Memory B cell (primary cell): ENCODE measurements around the gene CTU2.

Experiments used
- ATAC-seq: fragments of 150-1000 bp; cut with Tn5 transposase; 2 replicates; pipeline ENCODE4 v1.10.0; 2021; ENCODE audit warnings: low read depth, mild to moderate bottlenecking, moderate library complexity
- DNase-seq, 2 donors: peaks; one replicate each; pipeline ENCODE4 v3.0.0; 2022; ENCODE audit warnings: low spot score in 2 of 2
- H3K27ac Mint-ChIP-seq: one replicate; pipeline ENCODE4 v1.8.0; 2022; ENCODE audit warnings: mild to moderate bottlenecking, moderate library complexity, mixed read lengths
- H3K27me3 Mint-ChIP-seq: one replicate; pipeline ENCODE4 v1.8.0; 2022; ENCODE audit warnings: mixed read lengths
- H3K36me3 Mint-ChIP-seq: one replicate; pipeline ENCODE4 v1.8.0; 2022; ENCODE audit warnings: mild to moderate bottlenecking, mixed read lengths
- H3K4me1 Mint-ChIP-seq: one replicate; pipeline ENCODE4 v1.8.0; 2022; ENCODE audit warnings: mixed read lengths
- H3K4me3 Mint-ChIP-seq: one replicate; pipeline ENCODE4 v1.8.0; 2022; ENCODE audit warnings: mild to moderate bottlenecking, moderate library complexity, mixed read lengths
- H3K9me3 Mint-ChIP-seq: one replicate; pipeline ENCODE4 v1.8.0; 2022; ENCODE audit warnings: mixed read lengths

Gene CTU2

DNA sequence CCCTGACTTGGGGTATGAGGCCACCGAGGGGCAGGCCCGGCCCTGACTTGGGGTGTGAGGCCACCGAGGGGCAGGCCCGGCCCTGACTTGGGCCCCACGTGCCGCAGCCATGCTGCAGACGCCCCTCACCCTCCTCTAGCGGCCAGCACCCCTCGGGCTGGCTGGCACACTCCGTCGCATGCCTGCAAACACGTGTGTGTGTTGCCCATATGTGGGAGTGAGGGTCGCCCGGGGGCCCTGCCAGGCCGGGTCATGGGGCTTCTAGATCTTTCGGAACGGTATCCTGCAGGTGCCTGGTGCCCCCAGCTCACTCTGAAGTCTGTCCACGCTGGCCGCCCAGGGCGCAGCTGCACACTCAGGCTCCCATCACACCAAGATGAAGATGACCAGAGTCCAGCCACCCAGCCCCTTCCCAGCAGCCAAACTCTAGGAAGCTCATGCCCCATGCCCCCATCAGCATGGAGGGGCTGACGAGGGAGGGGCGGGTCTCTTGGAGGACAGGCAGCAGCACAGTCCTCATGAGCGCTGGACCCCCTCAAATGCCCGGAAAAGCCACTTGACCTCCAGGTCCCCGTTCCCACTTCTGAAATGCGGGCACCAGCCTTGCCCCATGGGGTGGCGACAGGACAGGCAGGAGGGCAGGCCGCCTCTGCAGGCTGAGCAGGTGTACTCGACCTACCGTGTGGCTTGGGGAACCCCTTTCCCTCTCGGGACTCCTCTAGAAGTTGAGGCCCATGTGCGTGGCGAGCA lies 33.8 kb downstream of the CTU2 start:
- H3K36me3 Mint-ChIP-seq, result peaks cover 2% of the 10 kb centered on the region
- no peak overlapping the region for H3K4me3 Mint-ChIP-seq
- ATAC-seq, result no peak
- no peak overlapping the region for H3K27ac Mint-ChIP-seq
- no peak for DNase-seq
- H3K4me1 Mint-ChIP-seq, result peaks cover 14% of the 10 kb centered on the region
- H3K27me3 Mint-ChIP-seq, result no peaks in the 10 kb centered on the region
- H3K9me3 Mint-ChIP-seq, result no peaks in the 10 kb centered on the region

DNA sequence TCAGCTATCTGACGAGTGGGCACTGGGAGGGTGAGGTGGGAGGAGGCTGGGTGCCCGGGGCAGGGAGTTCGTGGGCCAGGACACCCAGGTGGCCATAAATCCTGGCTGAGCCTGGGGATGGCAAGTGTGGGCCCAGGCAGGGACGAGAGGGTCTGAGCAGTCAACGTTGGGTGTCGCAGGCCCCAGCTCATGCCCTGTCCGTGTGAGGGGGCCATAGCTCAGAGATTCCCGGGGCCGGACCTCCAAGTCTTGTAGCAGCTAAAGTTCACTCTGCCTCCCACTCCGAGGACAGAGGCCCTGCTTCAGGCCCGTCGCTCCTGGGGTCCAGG lies 34.4 kb downstream of the CTU2 start:
- no peak overlapping the region for H3K27ac Mint-ChIP-seq

DNA sequence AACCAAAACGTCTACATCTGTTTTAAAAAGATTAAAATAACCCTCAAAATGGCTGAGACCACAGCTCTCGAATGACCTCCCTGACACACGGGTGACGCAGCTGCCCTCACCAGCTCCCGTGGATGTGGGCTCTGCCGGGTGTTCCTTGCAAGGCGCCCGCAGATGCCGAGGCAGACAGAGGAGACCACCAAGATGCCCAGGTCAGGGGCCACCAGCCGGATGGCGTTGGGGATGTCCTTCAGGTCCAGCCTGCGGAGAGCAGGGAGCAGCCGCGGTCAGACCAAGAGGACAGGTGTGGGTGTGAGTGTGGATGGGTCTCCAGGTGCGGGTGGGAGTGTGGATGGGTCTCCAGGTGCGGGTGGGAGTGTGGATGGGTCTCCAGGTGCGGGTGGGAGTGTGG lies 35.1 kb downstream of the CTU2 start:
- H3K27ac Mint-ChIP-seq, result no peak overlapping the region
- no peaks in the 10 kb centered on the region for H3K27me3 Mint-ChIP-seq
- H3K9me3 Mint-ChIP-seq, result no peaks in the 10 kb centered on the region
- H3K4me3 Mint-ChIP-seq, result no peak overlapping the region
- peaks cover 21% of the 10 kb centered on the region for H3K4me1 Mint-ChIP-seq
- peaks cover 2% of the 10 kb centered on the region for H3K36me3 Mint-ChIP-seq
- no peak for DNase-seq
- ATAC-seq, result no peak

More for the DNA sequence above, 34.4 kb downstream of the CTU2 start:
- Mint-ChIP-seq H3K27me3 (no peaks in the 10 kb centered on the region), H3K4me3 (no peak overlapping the region), H3K4me1 (peaks cover 16% of the 10 kb centered on the region), H3K36me3 (peaks cover 2% of the 10 kb centered on the region), H3K9me3 (no peaks in the 10 kb centered on the region)
- DNase-seq (no peak), ATAC-seq (no peak)

DNA sequence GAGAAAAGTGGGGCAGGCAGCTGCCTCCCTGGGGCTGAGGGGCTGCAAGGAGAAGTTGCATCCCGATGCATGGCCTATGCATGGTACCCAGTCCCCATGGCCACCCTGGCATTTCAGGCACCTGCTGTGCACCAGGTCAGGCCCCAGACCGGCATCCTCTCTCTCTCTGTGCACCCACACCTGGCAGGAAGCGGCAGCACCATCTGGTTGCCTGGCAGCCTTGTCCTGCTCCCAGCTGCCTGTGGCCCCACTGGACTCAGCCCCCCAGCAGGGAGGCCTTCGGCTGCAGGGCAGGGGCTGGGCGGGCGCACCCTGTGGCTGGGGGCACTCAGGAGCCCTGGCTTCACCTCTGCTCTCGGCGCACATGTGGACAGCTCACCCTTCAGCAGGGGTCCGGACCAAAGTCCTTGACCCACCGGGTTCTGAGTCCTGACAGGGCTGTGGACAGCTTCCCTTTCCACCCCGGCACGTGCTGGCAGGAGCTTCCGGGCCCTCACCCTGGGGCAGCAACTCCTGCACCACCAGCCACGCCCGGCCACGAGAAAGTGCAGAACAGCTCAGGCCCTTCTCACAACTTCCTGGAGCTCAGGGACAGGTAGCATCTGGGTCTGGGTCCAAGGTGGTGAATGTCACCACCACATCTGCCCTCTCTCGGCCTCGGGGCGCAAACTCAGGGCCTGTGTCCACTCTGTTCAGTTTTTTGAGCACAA lies 36.7 kb downstream of the CTU2 start:
- Mint-ChIP-seq H3K27ac (no peak overlapping the region), H3K4me1 (peaks cover 31% of the 10 kb centered on the region), H3K9me3 (no peaks in the 10 kb centered on the region), H3K36me3 (peaks cover 2% of the 10 kb centered on the region), H3K27me3 (no peaks in the 10 kb centered on the region), H3K4me3 (no peak overlapping the region)
- DNase-seq, result no peak
- ATAC-seq, result no peak

DNA sequence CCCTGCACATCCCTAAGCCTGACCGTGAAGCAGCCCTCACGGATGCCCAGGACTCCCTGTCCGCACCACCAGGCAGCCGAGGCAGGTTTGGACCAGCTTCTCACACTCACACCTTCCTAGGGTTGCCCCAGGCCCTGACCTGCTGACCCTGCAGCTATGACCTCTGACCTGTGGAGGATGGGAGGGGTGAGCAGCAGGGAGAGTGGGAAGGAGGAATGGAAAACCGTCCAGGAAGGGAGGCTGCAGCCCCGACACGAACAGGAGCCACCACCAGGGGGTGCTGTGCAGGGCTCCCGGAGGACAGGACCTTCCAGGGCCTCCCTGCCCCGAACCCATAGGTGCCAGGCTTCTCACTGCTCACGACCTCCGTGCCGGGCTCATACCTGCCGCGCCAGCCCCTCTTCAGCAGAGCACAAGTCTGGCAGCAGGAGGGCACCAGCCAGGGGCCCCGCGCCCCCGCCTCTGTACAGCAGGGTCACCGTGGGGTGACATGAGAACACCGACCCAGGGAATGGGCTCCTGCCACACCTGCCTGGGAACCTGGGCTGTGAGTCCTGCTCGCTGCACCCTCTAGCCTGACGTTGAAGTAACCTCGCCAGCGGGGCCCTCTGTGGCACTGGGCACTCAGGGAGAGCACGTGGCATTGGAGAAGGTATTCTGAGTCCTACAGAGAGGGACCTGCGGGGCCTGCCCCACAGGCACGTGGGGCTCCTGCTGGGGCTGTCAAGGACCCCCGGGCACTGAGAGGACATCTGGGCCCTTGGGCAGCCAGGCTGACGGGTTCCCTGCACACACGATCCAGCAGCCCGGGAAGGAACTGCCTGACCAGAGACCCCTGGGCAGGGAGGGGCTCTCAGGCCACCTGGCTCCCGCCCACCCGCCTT lies 37.6 kb downstream of the CTU2 start:
- H3K27ac Mint-ChIP-seq, result no peak overlapping the region

DNA sequence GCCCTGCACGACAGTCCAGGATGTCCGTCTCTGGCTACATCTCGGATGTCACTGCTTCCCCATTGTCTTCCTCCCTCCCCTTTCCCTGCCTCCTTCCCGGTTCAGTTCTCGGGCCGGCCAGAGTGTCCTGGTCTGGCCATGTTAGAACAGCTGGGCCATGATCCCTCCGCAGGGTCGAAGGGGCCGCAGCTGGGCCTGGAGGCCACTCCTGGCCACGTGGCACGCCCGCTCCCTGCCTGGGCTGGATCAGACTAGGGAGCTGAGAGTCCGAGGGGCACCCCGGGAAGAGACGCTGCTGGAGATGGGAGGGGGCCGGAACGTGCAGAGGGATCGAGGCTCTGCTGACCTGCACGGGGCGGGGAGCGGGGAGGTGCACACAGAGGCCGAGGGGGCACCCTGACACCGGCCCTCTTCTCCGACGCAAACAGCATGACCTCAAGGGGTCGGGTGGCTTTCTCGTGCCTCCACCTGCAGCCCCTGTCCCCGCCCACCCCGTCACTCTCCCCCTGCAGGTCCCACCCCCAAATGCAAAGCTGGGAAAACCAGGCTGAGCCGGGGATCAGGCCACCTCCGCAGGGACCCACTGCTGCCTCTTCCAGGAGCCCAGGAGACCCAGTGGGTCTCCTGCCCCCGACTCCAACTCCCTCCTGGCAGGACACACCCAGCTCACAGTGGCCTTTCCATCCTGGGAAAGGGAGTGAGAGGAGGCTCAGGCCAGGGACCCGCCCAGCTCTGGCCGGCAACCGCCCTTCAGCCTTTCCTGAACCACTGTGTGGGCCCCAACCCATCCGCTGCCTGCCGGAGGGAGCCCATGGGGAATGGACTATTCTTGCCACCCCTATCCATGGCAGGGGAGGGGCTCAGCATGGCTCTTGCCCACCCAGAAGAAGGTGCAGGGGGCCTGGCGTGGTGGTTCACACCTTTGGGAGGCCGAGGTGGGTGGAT lies 38.5 kb downstream of the CTU2 start:
- Mint-ChIP-seq H3K9me3 (no peaks in the 10 kb centered on the region), H3K36me3 (peaks cover 2% of the 10 kb centered on the region), H3K27ac (peak overlapping the region; percentile 85), H3K27me3 (no peaks in the 10 kb centered on the region), H3K4me3 (peak overlapping the region; percentile 61), H3K4me1 (peaks cover 29% of the 10 kb centered on the region)
- DNase-seq (no peak), ATAC-seq (no peak)

More for the DNA sequence above, 37.6 kb downstream of the CTU2 start:
- H3K4me1 Mint-ChIP-seq, result peaks cover 29% of the 10 kb centered on the region
- no peaks in the 10 kb centered on the region for H3K9me3 Mint-ChIP-seq
- peak overlapping the region; percentile 5 for H3K4me3 Mint-ChIP-seq
- H3K36me3 Mint-ChIP-seq, result peaks cover 2% of the 10 kb centered on the region
- H3K27me3 Mint-ChIP-seq, result no peaks in the 10 kb centered on the region
- no peak for ATAC-seq
- peak; percentile 61 to 72 for DNase-seq

DNA sequence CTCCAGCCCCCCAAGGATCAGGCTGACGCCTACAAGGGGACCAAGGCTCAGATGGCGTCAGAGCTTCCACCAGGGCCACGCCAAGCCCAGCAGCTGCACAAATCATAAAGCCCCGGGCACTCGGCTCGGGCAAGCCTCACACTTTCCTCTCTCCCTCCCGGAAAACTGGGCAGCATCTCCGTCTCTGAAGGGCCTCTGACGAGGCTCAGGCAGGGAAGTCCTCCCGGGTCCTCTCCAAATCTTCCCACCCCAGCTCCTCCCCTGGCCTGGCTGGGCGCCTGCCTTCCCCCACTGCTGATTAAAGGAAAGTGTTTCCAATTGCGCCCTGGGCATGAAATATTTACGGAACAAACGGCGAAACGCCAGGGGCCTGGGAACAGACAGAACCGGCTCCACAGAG lies 40.2 kb downstream of the CTU2 start:
- Mint-ChIP-seq H3K9me3 (no peaks in the 10 kb centered on the region), H3K4me1 (peaks cover 29% of the 10 kb centered on the region), H3K27me3 (no peaks in the 10 kb centered on the region), H3K27ac (peak overlapping the region; percentile 85), H3K36me3 (no peaks in the 10 kb centered on the region), H3K4me3 (peak overlapping the region; percentile 60)
- no peak for ATAC-seq
- DNase-seq, result no peak

DNA sequence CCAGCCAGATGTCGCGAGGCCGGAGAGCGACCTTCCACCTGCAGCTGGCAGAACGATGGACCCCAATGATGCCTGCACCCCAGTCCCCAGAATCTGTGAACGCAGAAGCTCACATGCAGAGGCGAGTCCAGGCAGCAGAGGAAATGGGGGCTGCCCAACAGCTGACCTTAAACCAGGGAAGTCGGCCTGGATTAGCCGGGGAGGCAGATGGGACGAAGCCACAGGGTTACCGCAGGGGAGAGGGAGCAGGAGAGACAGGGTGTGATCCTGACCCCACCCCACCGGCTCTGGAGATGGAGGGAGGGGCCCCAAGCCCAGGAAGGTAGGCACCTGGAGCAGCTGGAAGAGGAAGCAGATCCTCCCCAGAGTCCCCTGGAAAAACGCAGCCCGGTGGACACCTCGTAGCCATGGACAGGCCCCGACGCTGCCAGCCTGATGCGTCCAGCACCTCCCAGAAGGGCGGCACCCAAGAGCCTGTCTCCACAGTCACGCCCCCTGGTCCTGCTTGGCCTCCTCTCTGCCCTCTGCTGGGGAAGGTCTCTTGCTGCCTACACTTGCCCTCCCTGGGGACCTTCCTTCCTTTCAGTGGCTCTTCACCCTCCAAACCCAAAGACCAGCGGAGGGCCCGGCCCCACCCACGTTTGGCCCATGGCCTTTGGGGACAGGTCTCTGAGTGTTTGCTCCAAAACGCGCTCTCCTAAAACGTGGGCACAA lies 41.4 kb downstream of the CTU2 start:
- ATAC-seq (peak; percentile 33), DNase-seq (no peak)
- no peaks in the 10 kb centered on the region for H3K9me3 Mint-ChIP-seq
- no peaks in the 10 kb centered on the region for H3K27me3 Mint-ChIP-seq
- H3K4me3 Mint-ChIP-seq, result no peak overlapping the region
- H3K36me3 Mint-ChIP-seq, result no peaks in the 10 kb centered on the region
- H3K4me1 Mint-ChIP-seq, result peaks cover 32% of the 10 kb centered on the region
- H3K27ac Mint-ChIP-seq, result peak overlapping the region; percentile 53

DNA sequence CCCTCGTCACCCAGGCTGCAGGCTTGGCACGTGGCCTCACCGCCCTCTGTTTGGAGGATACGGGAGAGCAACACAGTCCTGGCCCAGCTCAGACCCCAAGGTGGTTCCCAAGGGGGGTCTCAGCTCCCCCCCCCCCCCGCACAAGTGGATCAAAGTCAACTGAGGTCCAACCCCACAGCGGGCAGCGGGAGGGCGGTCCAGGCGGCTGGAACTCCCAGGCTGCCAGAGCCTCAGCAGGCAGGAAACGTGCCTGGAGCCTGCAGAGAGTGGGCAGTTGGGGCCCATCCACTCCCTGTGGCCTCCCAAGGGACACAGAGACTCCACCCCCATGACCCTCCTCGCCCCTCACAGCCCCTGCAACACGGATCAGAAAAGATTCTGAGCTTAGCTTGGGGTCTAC lies 42.1 kb downstream of the CTU2 start:
- no peak overlapping the region for H3K4me3 Mint-ChIP-seq
- no peaks in the 10 kb centered on the region for H3K36me3 Mint-ChIP-seq
- peaks cover 32% of the 10 kb centered on the region for H3K4me1 Mint-ChIP-seq
- ATAC-seq (no peak), DNase-seq (no peak)
- H3K9me3 Mint-ChIP-seq, result no peaks in the 10 kb centered on the region
- H3K27me3 Mint-ChIP-seq, result no peaks in the 10 kb centered on the region
- H3K27ac Mint-ChIP-seq, result peak overlapping the region; percentile 53

DNA sequence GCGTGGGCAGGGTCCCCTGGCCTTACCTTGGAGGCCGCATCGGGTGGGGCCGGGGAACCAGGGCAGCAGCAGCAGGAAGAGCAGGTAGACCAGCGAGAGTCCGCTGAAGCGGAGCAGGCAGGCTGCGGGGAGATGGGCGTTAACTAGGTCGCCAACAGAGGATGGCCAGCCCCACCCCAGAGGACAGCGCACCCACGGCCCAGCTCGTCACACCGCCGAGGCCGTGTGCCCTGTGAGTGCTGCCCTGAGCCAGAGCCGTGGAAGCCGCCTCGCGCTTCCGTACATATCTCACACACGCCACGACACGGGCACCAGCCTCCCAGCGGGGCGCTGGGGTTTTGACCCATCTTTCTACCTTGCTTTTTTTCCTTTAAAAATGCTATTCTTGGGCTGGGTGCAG lies 43.1 kb downstream of the CTU2 start:
- H3K36me3 Mint-ChIP-seq, result no peaks in the 10 kb centered on the region
- H3K4me3 Mint-ChIP-seq, result no peak overlapping the region
- DNase-seq, result no peak
- H3K9me3 Mint-ChIP-seq, result no peaks in the 10 kb centered on the region
- no peak for ATAC-seq
- no peak overlapping the region for H3K27ac Mint-ChIP-seq
- H3K4me1 Mint-ChIP-seq, result peaks cover 28% of the 10 kb centered on the region
- H3K27me3 Mint-ChIP-seq, result no peaks in the 10 kb centered on the region

DNA sequence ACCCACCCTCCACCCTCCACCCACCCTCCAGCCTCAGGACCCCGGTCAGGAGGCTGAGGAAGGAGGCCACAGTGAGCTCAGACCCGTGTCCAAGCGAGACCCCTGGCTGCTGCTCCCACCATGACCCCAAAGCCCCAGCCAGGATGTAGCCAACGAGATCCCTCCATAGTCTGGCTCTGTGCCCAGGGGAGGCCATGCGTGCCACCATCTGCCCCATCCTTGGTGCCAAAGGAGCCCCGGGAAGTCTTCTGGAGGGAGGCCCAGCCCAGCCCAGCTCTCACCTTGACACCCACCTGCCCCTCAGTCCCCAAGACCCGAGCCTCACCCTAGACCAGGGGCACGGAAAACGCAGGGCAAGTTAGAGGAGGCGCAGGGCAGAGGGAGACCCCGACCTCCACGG lies 44.6 kb downstream of the CTU2 start:
- DNase-seq (no peak), ATAC-seq (no peak)
- Mint-ChIP-seq H3K4me1 (peaks cover 21% of the 10 kb centered on the region), H3K27me3 (no peaks in the 10 kb centered on the region), H3K27ac (no peak overlapping the region), H3K9me3 (no peaks in the 10 kb centered on the region), H3K36me3 (no peaks in the 10 kb centered on the region), H3K4me3 (no peak overlapping the region)

DNA sequence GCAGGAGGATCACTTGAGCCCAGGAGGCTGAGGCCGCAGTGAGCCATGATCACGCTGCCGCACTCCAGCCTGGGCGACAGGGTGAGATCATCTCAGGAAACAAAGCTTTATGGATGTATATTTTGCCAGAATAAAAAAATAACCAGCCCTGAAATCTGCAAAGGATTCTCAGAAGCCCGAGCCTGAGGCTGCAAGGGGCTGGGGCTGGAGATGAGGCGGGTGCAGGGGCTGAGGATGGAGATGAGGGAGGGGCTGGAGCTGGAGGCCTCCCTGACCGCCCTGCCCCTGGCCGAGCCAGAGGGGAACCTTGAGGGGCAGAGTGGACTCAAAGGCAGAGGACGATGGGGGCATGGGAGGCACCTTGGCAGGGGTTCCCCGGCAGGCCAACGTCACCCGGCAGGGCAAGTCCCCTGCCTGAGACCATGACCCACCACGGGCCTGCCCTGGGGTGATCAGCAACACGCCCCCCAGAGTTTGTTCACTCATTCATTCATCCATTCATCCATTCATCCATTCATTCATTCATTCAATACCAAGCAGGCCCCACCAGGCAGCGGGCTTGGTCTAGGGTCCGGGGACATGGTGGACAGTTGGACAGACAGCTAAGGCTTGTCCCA lies 46.2 kb downstream of the CTU2 start:
- Mint-ChIP-seq H3K27ac (no peak overlapping the region), H3K9me3 (no peaks in the 10 kb centered on the region), H3K4me1 (peaks cover 12% of the 10 kb centered on the region)

More for the DNA sequence above, 46.2 kb downstream of the CTU2 start:
- ATAC-seq, result no peak
- no peak for DNase-seq
- no peaks in the 10 kb centered on the region for H3K36me3 Mint-ChIP-seq
- H3K4me3 Mint-ChIP-seq, result no peak overlapping the region
- H3K27me3 Mint-ChIP-seq, result no peaks in the 10 kb centered on the region
